Lung (tissue), 12 donors: ENCODE measurements around the gene STK24. TPM values are rescaled to one million over a fixed set of nuclear protein-coding genes. Genes with fewer than 3 reads are reported as not detected.

Source experiments
- ATAC-seq: fragments of 200-7000 bp; cut with Tn5 transposase; one replicate; pipeline ENCODE4 v1.9.1; 2020; ENCODE audit warnings: moderate number of reproducible peaks; ENCODE audit not compliant: insufficient read depth, low FRiP score
- DNase-seq, 3 donors: peaks; one replicate each; pipeline ENCODE4 v3.0.0-alpha.2; 2013 to 2017
- H3K27ac ChIP-seq, 2 donors: one replicate each; pipeline ENCODE4 v1.5.1; 2013; ENCODE audit warnings: mild to moderate bottlenecking in 2 of 2, moderate library complexity in 2 of 2, control low read depth in 1 of 2, inconsistent platforms in 1 of 2, low read depth in 1 of 2, low read length in 1 of 2
- H3K27me3 ChIP-seq, 3 donors: one replicate each; pipeline ENCODE4 v1.5.1; 2013; ENCODE audit warnings: low read length in 2 of 3; ENCODE audit not compliant: control insufficient read depth in 3 of 3, insufficient read depth in 3 of 3
- H3K36me3 ChIP-seq, 4 donors: one replicate each; pipeline ENCODE4 v1.5.1; 2013; ENCODE audit warnings: low read length in 4 of 4, mild to moderate bottlenecking in 1 of 4, moderate library complexity in 1 of 4; ENCODE audit not compliant: control insufficient read depth in 4 of 4, insufficient read depth in 4 of 4
- H3K4me1 ChIP-seq, 5 donors: one replicate each; pipeline ENCODE4 v1.5.1; 2013; ENCODE audit warnings: low read length in 5 of 5, mild to moderate bottlenecking in 2 of 5, moderate library complexity in 1 of 5; ENCODE audit not compliant: control insufficient read depth in 5 of 5, insufficient read depth in 5 of 5
- H3K4me3 ChIP-seq: one replicate; pipeline ENCODE4 v1.5.1; 2013; ENCODE audit warnings: mild to moderate bottlenecking, control low read depth, moderate library complexity
- H3K9ac ChIP-seq, 2 donors: one replicate each; pipeline ENCODE4 v1.5.1; 2013; ENCODE audit warnings: low read length in 2 of 2, control low read depth in 1 of 2; ENCODE audit not compliant: insufficient read depth in 1 of 2
- H3K9me3 ChIP-seq, 4 donors: one replicate each; pipeline ENCODE4 v1.5.1; 2013; ENCODE audit warnings: low read length in 3 of 4, mild to moderate bottlenecking in 1 of 4, moderate library complexity in 1 of 4; ENCODE audit not compliant: control insufficient read depth in 4 of 4, insufficient read depth in 3 of 4
- CTCF ChIP-seq: IDR thresholded peaks from 2 replicates; pipeline ENCODE4 v1.5.1; 2012; ENCODE audit warnings: mild to moderate bottlenecking; ENCODE audit errors: control extremely low read depth, extremely low read depth
- WGBS, 2 donors: extraction: QIAGEN DNeasy Blood & Tissue Kit; methylation state at CpG; one replicate each; pipeline ENCODE4 v1.1.7; 2013; 5-methylcytosine and 5-hydroxymethylcytosine counted together
- polyA plus RNA-seq, 2 donors: library from polyadenylated mRNA; stranded (reverse); fragments of 200-250 nt; gene quantifications; one replicate each; pipeline ENCODE4 v1.2.1, GENCODE V29; 2013
- total RNA-seq, 2 donors: library from RNA; depleted of rRNA in 1 of 2; stranded (reverse); fragments of >200 nt in 1 of 2; gene quantifications; one replicate each; pipeline ENCODE4 v1.2.1, GENCODE V29; 2014 to 2021
- donor health status: control.
- donor health status: control.
- donor health status: Bipolar disorder and iron deficiency.
- donor health status: healthy.
- donor health status: DM: yes; HTN: yes; CAD: no.

The STK24 gene
- total and polyA plus RNA-seq, 4 donors, result 38.0 to 102 (median 64.5) TPM

GRCh38 chr13:98457053-98457452 lies 119.9 kb downstream of the STK24 start:
- Histone ChIP-seq H3K27me3 (no peaks in the 10 kb centered on the region), H3K36me3 (peaks cover 0 to 43% (median 25%) of the 10 kb centered on the region in 4 donors), H3K4me1 (peaks cover 3 to 10% (median 7%) of the 10 kb centered on the region in 5 donors), H3K9ac (no peak overlapping the region), H3K4me3 (no peak overlapping the region), H3K27ac (no peak overlapping the region), H3K9me3 (no peaks in the 10 kb centered on the region)
- no peak for TF ChIP-seq CTCF
- WGBS, 2 donors, result 92 to 95% methylated on average over 13 of the region's 13 CpGs
- ATAC-seq (no peak), DNase-seq (no peak)

GRCh38 chr13:98456413-98456845 lies 120.5 kb downstream of the STK24 start:
- Histone ChIP-seq H3K27me3 (no peaks in the 10 kb centered on the region), H3K9me3 (no peaks in the 10 kb centered on the region), H3K9ac (no peak overlapping the region), H3K27ac (no peak overlapping the region), H3K4me3 (no peak overlapping the region), H3K4me1 (peaks cover 3 to 10% (median 7%) of the 10 kb centered on the region in 5 donors), H3K36me3 (peaks cover 0 to 43% (median 26%) of the 10 kb centered on the region in 4 donors)
- DNase-seq (no peak), ATAC-seq (no peak)
- 92 to 94% methylated on average over 6 of the region's 6 CpGs for WGBS, 2 donors
- TF ChIP-seq CTCF, result no peak

GRCh38 chr13:98454389-98454881 lies 122.5 kb downstream of the STK24 start:
- Histone ChIP-seq H3K4me1 (peaks cover 7 to 14% (median 10%) of the 10 kb centered on the region in 5 donors), H3K4me3 (no peak overlapping the region), H3K9ac (no peak overlapping the region), H3K9me3 (no peaks in the 10 kb centered on the region), H3K27me3 (no peaks in the 10 kb centered on the region), H3K36me3 (peaks cover 0 to 39% (median 23%) of the 10 kb centered on the region in 4 donors), H3K27ac (peak overlapping the region; percentile 4 to 71)
- WGBS, 2 donors, result 17 to 20% methylated on average over 7 of the region's 7 CpGs
- peak in 2 of 3 donors; percentile 81 to 85 for DNase-seq
- peak; percentile 42 for ATAC-seq
- TF ChIP-seq CTCF, result no peak
